ENCODE results near the gene RPAIN. TPM values are rescaled to one million over a fixed set of nuclear protein-coding genes. Genes with fewer than 3 reads are reported as not detected.

The RPAIN gene
- polyA plus RNA-seq, 1 donor from 2014 or later, result 451 TPM

Other genes starting within 250 kb of the RPAIN start
- 28.2 and 31.0 TPM in 2 replicates for gene ZNF594, start 228.3 kb upstream of the RPAIN start, polyA plus RNA-seq
- gene SCIMP, start 185.3 kb upstream of the RPAIN start, polyA plus RNA-seq, result not detected in 2 replicates
- gene RABEP1, start 137.9 kb upstream of the RPAIN start, polyA plus RNA-seq, result 61.1 and 67.0 TPM in 2 replicates
- 86.5 and 92.9 TPM in 2 replicates for gene NUP88, start 520 bp upstream of the RPAIN start, polyA plus RNA-seq
- 222 and 247 TPM in 2 replicates for gene C1QBP, start 19.0 kb downstream of the RPAIN start, polyA plus RNA-seq
- gene DHX33, start 48.8 kb downstream of the RPAIN start, polyA plus RNA-seq, result 12.4 and 14.2 TPM in 2 replicates
- gene DERL2, start 66.0 kb downstream of the RPAIN start, polyA plus RNA-seq, result 54.9 and 64.4 TPM in 2 replicates
- gene MIS12, start 66.4 kb downstream of the RPAIN start, polyA plus RNA-seq, result 41.4 and 47.5 TPM in 2 replicates
- 249 and 255 TPM in 2 replicates for gene NLRP1, start 164.3 kb downstream of the RPAIN start, polyA plus RNA-seq